Activated naive CD4-positive, alpha-beta T cell treated with anti-CD3 and anti-CD28 coated beads, Interleukin-2, amount 50 U/mL, for 72 hours (primary cell): ENCODE data around the gene RGL3. TPM values are rescaled to one million over a fixed set of nuclear protein-coding genes. Genes with fewer than 3 reads are reported as not detected.
"Not testable (repeated sequence)": the region's sequence is repeated elsewhere in the genome, so short reads cannot be mapped to it uniquely, and the experiment has no call there.

ENCODE experiments used
- ATAC-seq, 2 donors: fragments of 150-1000 bp; cut with Tn5 transposase; 2 replicates each; pipeline ENCODE4 v1.10.0; 2021; ENCODE audit warnings: mild to moderate bottlenecking in 2 of 2, moderate library complexity in 2 of 2
- DNase-seq, 2 donors: peaks; one replicate each; pipeline ENCODE4 v3.0.0; 2021 to 2022; ENCODE audit warnings: low spot score in 2 of 2
- H3K27ac Mint-ChIP-seq, 2 donors: one replicate each; pipeline ENCODE4 v1.8.0; 2022; ENCODE audit warnings: mild to moderate bottlenecking in 2 of 2, mixed read lengths in 2 of 2
- H3K36me3 Mint-ChIP-seq, 2 donors: one replicate each; pipeline ENCODE4 v1.8.0; 2022; ENCODE audit warnings: mixed read lengths in 2 of 2
- H3K9me3 Mint-ChIP-seq, 2 donors: one replicate each; pipeline ENCODE4 v1.8.0; 2022; ENCODE audit warnings: mixed read lengths in 2 of 2
- total RNA-seq, 2 donors: library from RNA; stranded (reverse); gene quantifications; one replicate each; pipeline ENCODE4 v1.2.3, GENCODE V29; 2022

Gene RGL3
- not detected for total RNA-seq

DNA sequence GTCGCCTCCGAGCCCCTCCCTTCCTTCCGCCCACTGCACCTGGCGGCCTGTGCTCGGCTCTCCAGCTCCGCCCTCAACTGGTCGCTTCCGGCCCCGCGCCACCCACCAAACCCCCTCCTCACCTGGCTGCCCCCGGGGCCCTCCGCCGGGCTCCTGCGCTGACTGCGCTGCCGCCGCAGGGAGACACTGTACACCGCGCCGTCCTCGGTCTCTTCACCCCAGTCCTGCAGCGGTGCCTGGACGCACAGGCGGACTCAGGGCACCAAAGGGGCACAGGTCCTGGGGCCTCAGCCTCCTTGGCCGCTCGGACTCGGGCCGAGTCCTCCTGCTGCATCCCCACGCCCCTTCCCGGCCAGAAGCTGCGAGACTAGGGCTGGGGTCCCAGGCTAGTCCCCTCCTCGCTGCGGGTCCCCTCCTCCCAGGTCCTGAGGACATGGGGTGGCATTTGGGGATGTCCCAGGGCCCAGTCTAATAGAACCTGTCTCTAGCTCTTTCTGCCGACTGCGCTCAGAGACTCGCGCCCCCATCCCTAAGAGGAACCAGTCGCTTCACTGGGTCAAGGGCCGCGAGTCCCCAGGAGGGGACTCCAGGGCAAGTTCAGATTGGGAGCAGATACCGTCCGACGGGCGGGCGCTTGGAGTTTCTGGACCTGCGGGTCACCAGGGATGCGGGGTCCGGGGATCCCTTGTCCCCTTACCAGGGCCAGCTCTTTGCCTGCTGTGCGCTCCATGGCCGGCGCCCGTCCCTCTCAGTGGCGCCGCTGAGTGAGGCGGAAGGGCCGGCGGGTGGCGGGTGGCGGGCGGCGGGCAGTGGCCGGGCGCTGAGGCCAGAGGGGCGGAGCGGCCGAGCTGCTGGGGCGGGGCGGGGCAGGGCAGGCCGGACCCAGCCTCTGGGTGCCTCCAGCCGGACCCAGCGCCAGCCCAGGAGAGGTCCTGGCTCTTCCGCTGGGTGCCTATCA lies at the start of gene RGL3:
TSS of gene RGL3 (minus strand) at position 766 of the 958 bp plus-strand sequence. CDS start at position 730, 36 bp downstream.
- Mint-ChIP-seq H3K9me3 (no peaks in the 10 kb centered on the region), H3K27ac (no peak within 1 kb of the TSS), H3K36me3 (peaks cover 4 to 6% of the 10 kb centered on the region in 2 donors)
- no peak for ATAC-seq
- no peak for DNase-seq

- H3K36me3 Mint-ChIP-seq, H3K9me3 Mint-ChIP-seq, ATAC-seq, DNase-seq, H3K27ac Mint-ChIP-seq: not testable (repeated sequence)
These were observed 49.2 kb upstream of the RGL3 start for GRCh38 chr19:11468266-11468845.

DNA sequence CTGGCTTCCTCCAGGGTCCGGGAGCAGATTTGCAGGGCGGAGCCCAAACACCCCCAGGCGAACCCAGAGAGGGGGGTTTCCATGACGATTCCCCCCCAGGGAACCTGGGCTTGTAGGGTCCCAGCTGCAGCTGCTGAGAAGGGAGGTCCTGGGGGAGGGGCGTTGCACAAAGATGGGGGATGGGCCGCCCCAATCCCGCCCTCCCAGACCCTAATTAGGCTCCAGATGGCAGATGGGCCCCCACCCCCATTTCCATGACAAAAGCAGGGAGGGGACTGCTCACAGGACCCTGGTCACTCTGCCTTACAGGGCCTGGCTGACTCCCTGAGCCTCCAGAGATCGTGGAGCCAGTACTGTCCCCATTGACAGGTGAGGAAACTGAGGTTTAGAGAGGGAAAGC lies 46.5 kb upstream of the RGL3 start:
- DNase-seq (no peak), ATAC-seq (no peak)
- no peak overlapping the region for H3K27ac Mint-ChIP-seq

DNA sequence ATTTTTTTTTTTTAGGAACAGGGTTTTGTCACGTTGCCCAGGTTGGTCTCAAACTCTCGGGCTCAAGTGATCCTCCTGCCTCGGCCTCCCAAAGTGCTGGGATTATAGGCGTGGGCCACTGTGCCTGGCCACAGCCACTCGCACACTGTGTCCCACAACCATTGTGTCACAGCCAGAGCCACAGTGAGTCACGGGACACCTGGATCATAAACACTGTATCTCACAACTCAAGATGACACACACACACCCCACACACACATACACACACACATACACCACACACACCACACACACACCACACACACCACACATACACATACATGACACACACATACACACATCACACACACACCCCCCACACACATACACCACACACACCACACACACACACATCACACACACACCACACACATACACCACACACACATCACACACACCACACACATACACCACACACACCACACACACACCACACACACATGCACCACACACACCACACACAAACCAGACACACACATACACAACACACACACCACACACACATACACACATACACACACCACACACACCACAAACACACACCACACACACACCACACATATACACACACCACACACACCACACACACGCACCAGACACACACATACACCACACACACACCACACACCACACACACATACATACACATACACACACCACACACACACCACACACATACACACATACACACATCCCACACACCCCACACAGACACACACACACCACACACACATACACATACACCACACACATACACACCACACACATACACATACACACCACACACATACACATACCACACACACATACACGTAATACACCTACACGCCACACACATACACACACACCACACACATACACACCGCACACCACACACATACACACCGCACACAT lies 45.5 kb upstream of the RGL3 start:
- no peak overlapping the region for H3K27ac Mint-ChIP-seq
- no peak for DNase-seq
- no peaks in the 10 kb centered on the region for H3K36me3 Mint-ChIP-seq
- peak in 1 of 2 donors; percentile 64 for ATAC-seq
- no peaks in the 10 kb centered on the region for H3K9me3 Mint-ChIP-seq

More for the DNA sequence above, 46.5 kb upstream of the RGL3 start:
- Mint-ChIP-seq H3K36me3 (no peaks in the 10 kb centered on the region), H3K9me3 (no peaks in the 10 kb centered on the region)

DNA sequence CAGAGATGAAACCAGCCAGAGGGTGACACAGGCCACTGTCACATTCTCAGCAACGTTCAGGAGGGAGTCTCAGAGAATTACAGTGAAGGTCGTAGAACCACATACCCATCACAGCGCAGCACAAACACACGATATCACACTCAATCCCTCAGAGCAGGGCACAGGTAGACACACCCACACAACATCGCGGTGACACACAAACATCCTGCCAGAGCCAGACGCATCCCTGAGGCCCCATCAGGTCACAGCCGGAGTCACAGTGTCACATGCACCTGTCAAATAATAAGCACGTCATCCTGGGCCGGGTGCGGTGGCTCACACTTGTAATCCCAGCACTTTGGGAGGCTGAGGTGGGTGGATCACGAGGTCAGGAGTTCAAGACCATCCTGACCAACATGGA lies 44.3 kb upstream of the RGL3 start:
- Mint-ChIP-seq H3K27ac (no peak overlapping the region), H3K9me3 (no peaks in the 10 kb centered on the region), H3K36me3 (no peaks in the 10 kb centered on the region)
- DNase-seq = no peak
- ATAC-seq = peak in 1 of 2 donors; percentile 20

- no peaks in the 10 kb centered on the region for H3K36me3 Mint-ChIP-seq
- no peaks in the 10 kb centered on the region for H3K9me3 Mint-ChIP-seq
- no peak for DNase-seq
- H3K27ac Mint-ChIP-seq = no peak overlapping the region
- ATAC-seq = no peak
These were observed 42.3 kb upstream of the RGL3 start for GRCh38 chr19:11461453-11461852.

DNA sequence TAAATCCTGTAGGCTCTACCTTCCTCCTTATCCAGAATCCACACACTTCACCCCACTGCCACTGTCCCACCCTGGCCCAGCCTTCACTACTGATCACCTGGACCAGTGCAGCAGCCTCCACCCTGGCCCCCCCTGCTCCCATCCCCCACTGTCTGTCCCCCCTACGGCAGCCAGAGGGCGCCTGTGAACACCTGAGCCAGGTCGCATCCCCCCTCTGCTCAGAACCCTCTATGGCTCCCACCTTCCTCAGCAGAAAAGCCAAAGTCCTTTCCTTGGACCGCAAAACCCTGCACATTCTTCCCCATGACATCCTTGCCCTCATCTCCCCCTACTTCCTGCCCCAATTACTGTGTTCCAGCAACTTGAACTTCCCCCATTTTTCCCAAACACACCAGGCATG lies 41.1 kb upstream of the RGL3 start:
- peak; percentile 34 to 57 for ATAC-seq
- Mint-ChIP-seq H3K9me3 (no peaks in the 10 kb centered on the region), H3K36me3 (no peaks in the 10 kb centered on the region), H3K27ac (no peak overlapping the region)
- DNase-seq = peak in 1 of 2 donors; percentile 24

DNA sequence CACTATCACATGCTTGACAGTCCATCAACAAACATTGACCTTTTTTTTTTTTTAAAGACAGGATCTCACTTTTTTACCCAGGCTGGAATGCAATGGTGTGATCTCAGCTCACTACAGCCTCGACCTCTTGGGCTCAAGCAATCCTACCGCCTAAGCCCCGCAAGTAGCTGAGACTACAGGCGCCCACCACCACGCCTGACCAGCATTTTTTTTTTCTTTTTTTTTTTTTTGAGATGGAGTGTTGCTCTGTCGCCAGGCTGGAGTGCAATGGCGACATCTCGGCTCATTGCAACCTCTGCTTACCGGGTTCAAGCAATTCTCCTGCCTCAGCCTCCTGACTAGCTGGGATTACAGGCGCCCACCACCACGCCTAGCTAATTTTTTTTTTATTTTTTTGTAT lies 39.8 kb upstream of the RGL3 start:
- not testable (repeated sequence) for H3K27ac Mint-ChIP-seq, H3K36me3 Mint-ChIP-seq, DNase-seq, H3K9me3 Mint-ChIP-seq, ATAC-seq

- H3K36me3 Mint-ChIP-seq = no peaks in the 10 kb centered on the region
- ATAC-seq (no peak), DNase-seq (no peak)
- H3K27ac Mint-ChIP-seq = no peak overlapping the region
- no peaks in the 10 kb centered on the region for H3K9me3 Mint-ChIP-seq
These were observed 39.3 kb upstream of the RGL3 start for GRCh38 chr19:11458236-11458900.

DNA sequence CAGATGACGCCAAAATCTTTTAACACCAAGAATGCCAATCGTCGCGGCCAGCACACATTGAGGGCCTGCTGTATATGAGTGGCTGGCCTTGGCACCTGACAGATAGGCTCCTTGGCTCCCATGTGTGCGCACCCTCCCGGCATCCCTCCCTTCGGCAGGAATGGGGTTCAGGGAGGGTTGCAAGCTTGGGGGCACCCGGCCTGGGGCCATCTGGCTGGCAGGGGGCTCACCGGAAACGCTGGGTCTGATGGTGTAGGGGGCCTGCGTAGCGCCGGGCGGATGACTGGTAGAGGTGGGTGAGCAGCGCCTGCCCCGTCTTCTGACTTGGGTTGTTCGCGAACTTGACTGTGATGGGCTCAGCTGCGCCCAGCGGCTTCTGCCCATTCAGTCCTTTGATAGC lies 38.7 kb upstream of the RGL3 start:
- Mint-ChIP-seq H3K9me3 (no peaks in the 10 kb centered on the region), H3K27ac (no peak overlapping the region), H3K36me3 (no peaks in the 10 kb centered on the region)
- no peak for DNase-seq
- ATAC-seq = no peak

GRCh38 chr19:11457115-11457514 lies 38.0 kb upstream of the RGL3 start:
- no peaks in the 10 kb centered on the region for H3K36me3 Mint-ChIP-seq
- no peak for ATAC-seq
- DNase-seq = no peak
- H3K27ac Mint-ChIP-seq = no peak overlapping the region
- H3K9me3 Mint-ChIP-seq = no peaks in the 10 kb centered on the region

GRCh38 chr19:11456659-11457058 lies 37.5 kb upstream of the RGL3 start:
- H3K27ac Mint-ChIP-seq = no peak overlapping the region

GRCh38 chr19:11455233-11455554 lies 36.1 kb upstream of the RGL3 start:
- H3K36me3 Mint-ChIP-seq, H3K27ac Mint-ChIP-seq, ATAC-seq, H3K9me3 Mint-ChIP-seq, DNase-seq: not testable (repeated sequence)

More at GRCh38 chr19:11456659-11457058, 37.5 kb upstream of the RGL3 start:
- H3K36me3 Mint-ChIP-seq = no peaks in the 10 kb centered on the region
- DNase-seq (no peak), ATAC-seq (no peak)
- no peaks in the 10 kb centered on the region for H3K9me3 Mint-ChIP-seq

DNA sequence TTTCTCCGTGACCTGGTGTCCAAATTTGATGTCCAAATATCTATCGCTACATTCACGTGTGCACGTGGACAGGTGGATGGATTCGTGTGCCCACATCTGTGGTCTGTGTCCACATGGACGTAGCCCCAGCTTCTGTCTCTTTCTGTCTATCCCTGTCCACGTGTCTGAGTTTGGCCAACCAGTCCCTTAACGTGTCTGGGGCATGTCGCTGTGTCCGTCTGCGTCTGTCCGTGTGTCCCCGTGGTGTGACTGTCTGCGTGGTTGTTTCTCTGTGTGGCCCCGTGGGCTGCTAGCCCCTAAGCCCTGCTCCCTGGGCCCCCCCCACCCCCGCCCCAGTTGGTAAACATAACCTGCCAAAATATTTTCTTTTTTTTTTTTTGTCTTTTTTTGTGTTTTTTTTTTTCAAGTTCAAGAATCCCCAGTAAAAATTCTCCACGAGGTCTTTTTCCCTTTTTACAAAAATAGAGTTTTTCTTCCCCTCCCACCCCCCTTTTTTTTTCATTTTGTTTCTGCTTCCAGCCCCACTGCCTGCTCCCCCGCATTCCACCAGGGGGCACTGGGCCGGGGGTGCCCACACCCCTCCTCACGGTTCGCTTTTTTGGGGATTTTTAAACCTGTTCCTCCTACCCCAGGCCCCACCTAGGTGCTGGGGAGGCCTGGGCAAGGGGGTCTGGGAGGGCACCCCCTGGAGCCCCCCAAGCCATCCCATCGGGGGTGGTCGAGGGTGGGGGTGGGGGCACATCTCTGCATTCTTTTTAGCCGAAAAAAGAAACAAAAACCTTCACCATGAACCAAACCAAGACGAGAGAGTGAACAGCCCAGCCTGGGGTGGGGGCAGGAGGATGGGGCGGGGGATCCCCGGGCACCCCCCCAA lies 34.6 kb upstream of the RGL3 start:
- ATAC-seq (peak in 1 of 2 donors; percentile 54), DNase-seq (peak in 1 of 2 donors; percentile 33)
- no peak overlapping the region for H3K27ac Mint-ChIP-seq
- no peaks in the 10 kb centered on the region for H3K36me3 Mint-ChIP-seq
- H3K9me3 Mint-ChIP-seq = no peaks in the 10 kb centered on the region

- Mint-ChIP-seq H3K9me3 (no peaks in the 10 kb centered on the region), H3K27ac (no peak overlapping the region), H3K36me3 (no peaks in the 10 kb centered on the region)
- DNase-seq = no peak
- ATAC-seq = no peak
These were observed 33.7 kb upstream of the RGL3 start for GRCh38 chr19:11452620-11453310.
